Renal cortical epithelial cell (primary cell): ENCODE measurements around the gene LARP4. TPM values are rescaled to one million over a fixed set of nuclear protein-coding genes. Genes with fewer than 3 reads are reported as not detected.
"Not testable (repeated sequence)": the region's sequence is repeated elsewhere in the genome, so short reads cannot be mapped to it uniquely, and the experiment has no call there.

ENCODE experiments used
- DNase-seq: peaks from one replicate; pipeline ENCODE4 v3.0.0-alpha.2; 2011; ENCODE audit warnings: low read depth
- total RNA-seq: library from RNA; depleted of rRNA; stranded (reverse); fragments of >200 nt; gene quantifications from 2 replicates; pipeline ENCODE4 v1.2.3, GENCODE V29; 2014

The LARP4 gene
- total RNA-seq, 1 donor from 2014 or later, result 61.2 TPM

DNA sequence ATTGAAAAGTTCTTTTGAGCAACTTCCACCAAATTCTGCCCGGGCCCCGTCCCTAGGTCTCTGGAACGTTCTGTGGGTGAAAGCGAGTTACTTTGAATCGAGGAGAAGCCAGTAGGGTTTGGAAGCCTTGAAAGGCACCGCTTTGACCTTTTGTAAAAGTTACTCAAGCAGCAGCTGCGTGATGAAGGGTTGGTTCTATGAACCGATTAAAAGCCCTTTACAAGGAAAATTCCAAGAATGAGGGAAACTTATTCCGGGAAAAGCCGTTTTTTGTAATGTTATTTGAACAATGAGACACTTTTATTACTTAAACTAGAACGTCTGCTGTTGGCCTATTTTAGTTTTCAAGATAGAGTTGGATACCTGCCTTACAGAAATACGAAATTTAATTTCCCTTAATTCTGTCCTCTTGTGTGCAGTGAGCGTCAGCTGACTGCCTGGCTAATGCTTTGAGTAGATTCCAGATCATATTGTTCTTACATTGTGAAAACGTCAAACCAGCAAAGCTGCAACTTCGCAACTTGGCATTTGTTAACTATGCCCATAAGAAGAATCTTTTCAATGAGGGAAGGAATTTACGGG, 906 bp downstream of the LARP4 start:
- DNase-seq, result peak; percentile 58

DNA sequence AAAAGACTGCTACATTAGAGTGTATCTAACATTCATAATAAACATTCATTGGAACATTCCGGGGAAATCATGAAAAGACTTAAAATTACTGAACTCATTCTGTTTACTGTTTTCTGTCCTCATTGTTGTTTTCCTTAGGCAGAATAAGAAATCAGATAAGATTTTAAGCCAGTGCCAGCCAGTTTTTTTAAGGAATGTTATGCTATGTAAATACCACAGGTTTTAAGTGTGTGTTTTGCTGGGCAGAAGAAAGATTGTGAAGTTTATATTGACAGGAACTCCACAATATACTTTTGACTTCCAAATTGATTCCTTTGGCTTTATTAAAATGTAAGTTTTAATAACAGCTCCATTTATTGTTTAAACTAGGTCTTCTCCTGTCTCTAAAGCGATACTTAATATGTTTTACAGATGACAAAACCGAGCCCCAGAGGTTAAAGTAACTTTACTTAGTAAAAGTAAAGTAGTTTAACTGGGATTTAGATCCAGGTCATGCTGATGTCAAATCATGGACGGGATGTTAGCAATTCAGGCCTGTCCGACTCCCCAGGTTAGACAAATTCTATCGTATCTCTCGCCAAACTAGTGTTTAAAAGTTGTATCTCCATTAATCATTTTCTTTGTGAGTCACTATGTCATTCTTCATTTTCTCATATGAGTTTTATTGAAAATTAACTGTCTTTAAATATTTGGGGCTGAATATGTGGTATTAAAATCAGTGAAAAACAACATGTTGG, 1.7 kb downstream of the LARP4 start:
- no peak for DNase-seq

DNA sequence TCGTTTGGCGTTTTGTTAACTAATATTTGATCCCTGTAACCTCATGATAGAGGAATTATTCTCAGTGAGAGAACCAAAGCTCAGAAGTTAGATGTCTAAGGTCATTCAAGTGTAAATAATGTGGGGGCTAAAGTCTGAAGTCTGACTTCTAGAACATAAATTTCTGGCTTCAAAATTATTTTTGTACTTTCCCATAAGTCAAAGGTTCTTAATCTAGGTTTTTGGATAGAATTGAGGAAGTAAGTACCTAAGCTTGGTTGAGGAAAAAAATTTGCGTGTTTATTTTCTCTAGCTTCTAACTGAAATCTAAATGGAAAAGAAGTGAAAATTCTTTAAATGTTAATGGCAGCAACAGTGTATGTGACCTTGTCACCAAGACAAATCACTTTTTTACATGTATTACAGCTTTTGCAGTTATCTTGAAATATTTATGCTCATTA, 2.3 kb downstream of the LARP4 start:
- no peak for DNase-seq

DNA sequence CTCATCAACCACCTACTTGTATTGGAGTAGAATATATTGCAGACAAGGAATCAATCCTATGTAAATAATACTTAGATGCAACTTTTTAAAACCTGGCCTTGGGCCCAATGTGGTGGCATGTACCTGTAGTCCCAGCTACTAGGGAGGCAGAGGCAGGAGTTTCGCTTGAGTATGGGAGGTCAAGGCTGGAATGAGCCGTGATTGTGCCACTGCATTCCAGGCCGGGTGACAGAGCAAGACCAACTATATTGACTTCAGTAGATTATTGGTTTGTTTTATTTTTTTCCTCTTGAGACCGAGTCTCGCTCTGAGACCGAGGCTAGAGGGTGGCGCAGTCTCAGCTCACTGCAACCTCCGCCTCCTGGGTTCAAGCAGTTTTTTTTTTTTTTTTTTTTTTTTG, 3.6 kb downstream of the LARP4 start:
- DNase-seq, result no peak

DNA sequence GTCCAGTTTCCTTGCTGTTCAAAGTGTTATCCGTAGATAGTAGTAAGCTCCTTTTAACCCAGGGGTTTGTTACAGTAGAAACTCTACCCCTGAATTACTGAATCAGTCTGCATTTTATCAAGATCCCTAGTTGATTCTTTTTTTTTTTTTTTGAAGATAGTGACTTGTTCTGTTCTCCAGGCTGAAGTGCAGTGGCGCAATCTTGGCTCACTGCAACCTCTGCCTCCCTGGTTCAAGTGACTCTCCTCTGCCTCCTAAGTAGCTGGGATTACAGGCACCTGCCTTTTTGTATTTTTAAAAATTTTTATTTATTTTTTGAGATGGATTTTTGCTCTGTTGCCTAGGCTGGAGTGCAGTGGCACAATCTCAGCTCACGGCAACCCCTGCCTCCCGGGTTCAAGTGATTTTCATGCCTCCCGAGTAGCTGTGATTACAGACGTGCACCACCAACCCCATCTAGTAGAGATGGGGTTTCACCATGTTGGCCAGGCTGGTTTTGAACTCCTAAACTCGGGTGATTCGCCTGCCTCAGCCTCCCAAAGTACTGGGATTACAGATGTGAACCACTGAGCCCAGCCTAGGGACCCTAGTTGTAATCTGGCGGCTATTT, 10.5 kb downstream of the LARP4 start:
- DNase-seq, result peak; percentile 40

DNA sequence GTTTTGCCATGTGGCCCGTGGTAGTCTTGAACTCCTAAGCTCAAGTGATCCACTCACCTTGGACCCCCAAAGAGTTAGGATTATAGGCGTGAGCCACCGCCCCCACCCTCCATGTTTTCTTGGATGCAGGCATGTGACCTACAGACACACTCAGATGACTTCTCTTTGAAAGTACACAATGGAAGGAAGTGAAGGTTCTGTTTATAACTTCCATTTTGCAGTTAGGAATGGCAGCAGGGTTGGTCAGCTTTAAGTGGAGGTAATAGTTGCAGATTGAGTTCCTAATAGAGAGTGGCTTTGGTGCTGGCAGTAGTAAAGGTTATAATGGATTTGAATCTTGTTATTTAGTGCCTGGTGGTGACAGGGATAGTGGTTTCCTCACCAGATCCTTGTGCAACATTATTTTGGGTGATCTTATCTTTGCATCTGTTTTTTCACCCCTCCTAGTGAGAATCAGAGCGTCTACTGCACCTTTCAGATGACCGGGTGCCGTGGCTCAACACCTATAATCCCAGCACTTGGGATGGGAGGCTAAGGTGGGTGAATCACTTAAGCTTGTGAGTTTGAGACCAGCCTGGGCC, 15.3 kb downstream of the LARP4 start:
- no peak for DNase-seq

DNA sequence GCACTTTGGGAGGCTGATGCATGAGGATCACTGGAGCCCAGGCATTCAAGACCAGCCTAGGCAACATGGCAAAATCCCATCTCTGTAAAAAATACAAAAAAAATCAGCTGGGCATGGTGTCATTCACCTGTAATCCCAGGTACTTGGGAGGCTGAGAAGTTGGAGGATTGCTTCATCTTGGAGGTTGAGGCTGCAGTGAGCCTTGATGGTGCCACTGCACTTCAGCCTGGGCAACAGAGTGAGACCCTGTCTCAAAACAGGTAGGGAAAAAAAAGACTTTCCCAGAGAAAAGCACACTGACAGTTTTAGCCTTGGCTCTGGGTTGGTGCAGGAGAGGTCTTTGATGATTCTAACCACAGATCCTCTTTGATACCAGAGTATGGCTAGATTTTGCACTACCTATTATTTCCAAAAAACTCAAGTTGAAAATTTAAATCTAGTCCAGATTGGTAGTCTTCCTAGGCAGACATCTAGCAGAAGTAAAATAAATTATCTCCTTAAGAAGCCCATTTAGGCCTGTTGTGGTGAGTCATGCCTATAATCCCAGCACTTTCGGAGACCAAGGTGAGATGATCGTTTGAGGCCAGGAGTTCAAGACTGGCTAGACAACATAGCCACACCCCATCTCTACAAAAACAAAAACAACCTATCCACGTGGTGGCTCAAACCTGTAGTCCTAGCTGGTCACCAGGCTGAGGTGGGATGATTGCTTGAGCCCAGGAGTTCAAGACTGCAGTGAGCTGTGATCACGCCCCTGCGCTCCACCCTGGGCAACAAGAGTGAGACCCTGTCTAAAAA, 18.6 kb downstream of the LARP4 start:
- DNase-seq, result peak; percentile 31

DNA sequence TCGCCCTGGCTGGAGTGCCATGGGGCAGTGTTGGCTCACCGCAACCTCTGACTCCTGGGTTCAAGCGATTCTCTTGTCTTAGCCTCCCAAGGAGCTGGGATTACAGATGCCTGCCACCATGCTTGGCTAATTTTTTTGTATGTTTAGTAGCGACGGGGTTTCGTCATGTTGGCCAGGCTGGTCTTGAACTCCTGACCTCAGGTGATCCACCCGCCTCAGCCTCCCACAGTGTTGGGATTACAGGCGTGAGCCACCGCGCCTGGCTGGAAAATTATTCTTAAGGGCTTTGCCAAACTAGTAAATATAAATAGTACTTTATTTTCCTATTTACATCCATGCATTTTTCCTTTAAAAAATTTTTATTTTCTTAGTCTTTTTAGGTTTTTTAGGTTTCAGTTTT, 22.2 kb downstream of the LARP4 start:
- DNase-seq, result not testable (repeated sequence)

DNA sequence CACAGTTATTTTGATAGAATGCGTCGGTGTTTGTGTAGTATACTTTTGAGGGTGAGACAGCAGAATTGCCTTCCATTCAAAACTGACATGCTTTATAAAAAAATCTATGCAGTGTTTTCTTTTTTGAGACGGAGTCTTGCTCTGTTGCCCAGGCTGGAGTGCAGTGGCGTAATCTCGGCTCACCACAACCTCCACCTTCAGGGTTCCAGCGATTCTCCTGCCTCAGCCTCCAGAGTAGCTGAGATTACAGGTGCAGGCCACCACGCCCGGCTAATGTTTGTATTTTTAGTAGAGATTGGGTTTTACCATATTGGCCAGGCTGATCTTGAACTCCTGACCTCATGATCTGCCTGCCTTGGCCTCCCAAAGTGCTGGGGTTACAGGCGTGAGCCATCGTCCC, 22.7 kb downstream of the LARP4 start:
- DNase-seq, result not testable (repeated sequence)

DNA sequence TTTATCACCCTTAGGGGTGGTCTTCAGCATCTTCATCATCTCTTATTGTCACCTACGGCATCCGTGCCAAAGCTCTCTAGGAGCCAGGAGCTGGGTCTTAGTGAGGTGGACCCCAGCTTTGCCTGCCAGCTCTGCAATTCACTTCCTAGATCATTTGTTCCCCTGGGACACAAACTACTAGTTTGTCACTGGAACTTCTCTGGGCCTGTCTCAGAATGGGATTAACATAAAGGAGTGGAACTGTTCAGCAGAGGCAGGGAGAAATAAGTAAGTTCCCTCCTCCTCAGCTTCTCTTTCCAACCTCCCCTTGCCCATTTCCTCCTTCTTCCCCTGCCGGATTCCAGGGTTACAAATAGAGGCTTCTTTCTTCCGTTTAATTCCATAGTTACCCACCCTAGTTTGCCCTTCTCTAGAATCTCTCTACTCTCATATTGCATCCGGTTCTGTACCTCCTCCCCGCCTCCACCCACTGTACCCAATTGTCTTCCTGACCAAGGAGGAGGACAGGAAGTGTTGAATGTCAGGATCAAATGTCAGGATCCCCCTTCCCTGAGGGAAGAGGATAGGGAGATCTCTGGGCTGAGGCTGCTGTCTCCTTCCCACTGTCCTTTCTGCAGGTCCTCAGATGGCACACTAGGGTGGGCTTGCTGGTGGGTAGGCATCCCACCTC, 25.0 kb downstream of the LARP4 start:
- no peak for DNase-seq

DNA sequence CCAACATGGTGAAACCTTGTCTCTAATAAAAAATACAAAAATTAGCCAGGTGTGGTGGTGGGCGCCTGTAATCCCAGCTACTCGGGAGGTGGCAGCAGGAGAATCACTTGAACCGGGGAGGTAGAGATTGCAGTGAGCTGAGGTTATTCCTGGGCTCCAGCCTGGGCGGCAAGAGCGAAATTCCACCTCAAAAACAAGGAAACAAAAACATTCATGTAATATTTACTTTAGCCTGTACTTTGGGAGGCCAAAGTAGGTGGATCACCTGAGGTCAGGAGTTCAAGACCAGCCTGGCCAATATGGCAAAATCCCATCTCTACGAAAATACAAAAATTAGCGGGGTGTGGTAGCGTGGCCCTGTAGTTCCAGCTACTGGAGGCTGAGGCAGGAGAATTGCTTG, 31.0 kb downstream of the LARP4 start:
- DNase-seq, result not testable (repeated sequence)

DNA sequence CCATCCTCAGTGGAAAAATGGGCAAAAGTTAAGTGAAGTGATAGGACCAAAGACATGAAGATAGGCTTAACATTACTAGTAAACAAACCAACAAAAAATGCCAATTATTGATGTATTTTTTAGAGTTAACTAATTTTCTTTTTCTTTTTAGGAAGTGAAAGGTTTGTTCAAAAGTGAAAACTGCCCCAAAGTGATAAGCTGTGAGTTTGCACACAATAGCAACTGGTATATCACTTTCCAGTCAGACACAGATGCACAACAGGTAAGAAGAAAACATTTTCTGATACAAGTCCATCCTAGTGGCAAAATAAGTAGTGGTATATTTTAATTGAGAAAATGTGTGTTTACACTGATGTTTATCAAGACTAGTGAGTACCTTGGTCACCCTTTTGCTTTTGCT, 39.6 kb downstream of the LARP4 start:
- no peak for DNase-seq

DNA sequence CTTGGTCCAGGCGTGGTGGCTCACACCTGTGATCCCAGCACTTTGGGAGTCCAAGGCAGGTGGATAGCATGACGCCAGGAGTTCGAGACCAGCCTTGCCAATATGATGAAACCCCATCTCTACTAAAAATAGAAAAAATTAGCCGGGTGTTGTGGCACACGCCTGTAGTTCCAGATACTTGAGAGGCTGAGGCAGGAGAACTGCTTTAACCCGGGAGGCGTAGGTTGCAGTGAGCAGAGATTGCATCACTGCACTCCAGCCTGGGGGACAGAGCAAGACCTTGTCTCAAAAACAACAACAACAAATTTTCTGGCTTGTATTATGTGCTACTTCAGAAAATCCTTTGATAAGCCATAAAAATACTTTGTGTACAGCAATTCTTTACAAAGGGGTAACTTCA, 41.1 kb downstream of the LARP4 start:
- DNase-seq, result no peak

DNA sequence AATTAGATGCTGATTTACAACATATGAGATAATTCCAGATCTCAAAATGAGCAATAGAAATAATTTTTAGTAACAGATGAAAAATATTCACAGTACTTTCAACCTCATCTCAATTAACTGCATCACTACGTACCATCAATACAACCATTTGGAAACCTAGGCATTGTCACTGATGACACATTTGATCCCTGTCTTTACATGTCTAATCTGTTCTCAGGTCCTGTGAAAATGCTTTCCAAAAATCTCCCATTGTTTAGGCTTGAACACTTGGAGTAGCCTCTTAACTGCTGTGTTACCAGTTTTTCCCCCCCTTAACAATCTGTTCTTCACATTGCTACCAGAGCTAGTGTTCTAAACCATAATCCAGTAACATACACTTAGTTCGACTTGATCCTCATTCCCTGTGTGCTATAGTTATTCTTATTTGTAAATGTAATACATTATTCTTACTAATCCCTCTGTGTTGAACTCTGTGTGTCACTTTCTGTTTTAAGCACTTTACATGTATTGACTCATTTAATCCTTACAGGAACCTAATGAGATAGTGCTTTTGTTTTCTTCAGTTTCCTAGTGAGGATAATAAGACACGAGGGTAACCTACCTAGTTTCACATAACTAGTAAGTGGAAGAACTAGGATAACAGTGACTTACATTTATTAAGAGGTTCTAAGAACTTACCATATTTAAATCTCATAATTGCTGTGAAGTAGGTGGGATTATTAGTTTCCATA, 41.7 kb downstream of the LARP4 start:
- DNase-seq, result no peak

DNA sequence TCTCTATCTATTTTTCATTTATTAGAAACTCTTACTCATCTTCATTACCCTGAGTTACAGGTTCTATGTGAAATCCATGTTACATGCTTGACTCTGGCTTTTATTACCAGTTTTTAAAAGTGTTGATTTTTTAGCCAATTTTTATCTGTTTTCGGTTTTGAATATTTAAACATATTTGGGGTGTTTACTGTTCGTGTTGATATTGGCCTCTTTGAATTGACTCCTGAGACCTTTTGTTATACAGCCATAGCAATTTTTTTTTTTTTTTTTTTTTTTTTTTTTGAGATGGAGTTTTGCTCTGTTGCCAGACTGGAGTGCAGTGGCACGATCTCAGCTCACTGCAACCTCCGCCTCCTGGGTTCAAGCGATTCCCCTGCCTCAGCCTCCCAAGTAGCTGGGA, 49.0 kb downstream of the LARP4 start:
- DNase-seq, result not testable (repeated sequence)

DNA sequence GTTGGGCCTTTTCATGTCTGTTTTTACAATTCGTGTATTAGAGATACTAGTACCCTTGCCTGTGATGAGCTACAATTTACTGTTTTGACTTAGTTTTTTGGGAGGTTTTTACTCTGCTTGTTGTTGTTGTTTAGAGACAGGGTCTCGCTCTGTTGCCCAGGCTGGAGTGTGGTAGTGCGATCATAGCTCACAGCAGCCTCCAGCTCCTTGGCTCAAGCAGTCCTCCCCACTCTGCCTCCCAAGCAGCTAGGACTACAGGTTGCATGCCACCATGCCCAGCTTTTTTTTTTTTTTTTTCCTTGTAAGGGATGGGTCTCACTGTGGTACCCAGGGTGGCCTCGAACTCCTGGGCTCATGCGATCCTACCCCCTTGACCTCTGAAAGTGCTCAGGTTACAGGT, 52.1 kb downstream of the LARP4 start:
- DNase-seq, result no peak

DNA sequence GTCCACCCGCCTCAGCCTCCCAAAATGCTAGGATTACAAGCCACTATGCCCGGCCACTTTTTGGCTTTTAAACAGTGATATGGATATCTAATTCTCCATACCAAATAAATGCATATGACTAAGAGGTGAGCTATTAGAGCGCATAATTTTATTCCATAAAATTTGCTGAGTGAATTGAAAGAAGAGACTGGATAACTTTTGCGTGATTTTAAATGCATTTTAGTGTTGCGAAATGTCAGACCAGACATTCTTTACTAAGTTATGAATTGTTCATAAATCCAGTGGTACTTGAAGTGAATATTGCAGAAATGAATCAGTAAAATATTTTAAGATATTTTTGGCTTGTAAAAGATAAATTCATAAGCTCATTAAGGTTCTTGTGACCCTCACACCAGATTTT, 53.2 kb downstream of the LARP4 start:
- DNase-seq, result no peak

DNA sequence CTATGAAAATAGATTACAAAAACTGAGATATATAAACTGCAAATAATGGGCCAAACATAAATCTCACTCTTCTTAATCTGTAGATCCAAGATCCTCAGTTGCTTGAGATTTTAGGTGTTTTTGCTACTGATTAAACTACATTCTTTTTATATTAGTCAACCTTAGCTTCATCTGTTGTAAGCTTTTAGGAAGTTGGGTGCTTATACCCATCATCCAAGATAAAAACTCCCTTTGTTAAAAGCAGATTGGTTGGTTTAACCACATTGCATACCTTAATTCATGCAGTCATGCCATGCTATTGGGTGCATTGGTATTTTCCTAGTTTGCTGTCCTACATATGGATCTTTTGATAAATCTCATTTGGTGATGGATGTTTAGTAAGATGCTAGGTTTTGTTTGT, 57.9 kb downstream of the LARP4 start:
- peak; percentile 18 for DNase-seq

DNA sequence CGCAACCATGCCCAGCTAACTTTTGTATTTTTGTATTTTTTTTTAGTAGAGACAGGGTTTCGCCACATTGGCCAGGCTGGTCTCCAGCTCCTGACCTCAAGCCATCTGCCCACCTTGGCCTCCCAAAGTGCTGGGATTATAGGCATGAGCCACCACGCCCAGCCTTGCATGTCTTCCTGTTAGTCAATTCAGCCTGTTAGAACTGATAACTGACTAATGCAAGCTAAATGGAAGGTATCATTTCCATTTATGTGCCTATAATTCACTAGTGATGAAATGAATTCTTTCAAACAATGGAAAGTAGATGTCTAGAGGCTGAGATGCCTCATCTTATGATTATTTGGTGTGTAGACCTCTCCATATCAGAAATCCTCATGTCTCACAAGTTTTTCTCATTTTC, 66.8 kb downstream of the LARP4 start:
- no peak for DNase-seq

DNA sequence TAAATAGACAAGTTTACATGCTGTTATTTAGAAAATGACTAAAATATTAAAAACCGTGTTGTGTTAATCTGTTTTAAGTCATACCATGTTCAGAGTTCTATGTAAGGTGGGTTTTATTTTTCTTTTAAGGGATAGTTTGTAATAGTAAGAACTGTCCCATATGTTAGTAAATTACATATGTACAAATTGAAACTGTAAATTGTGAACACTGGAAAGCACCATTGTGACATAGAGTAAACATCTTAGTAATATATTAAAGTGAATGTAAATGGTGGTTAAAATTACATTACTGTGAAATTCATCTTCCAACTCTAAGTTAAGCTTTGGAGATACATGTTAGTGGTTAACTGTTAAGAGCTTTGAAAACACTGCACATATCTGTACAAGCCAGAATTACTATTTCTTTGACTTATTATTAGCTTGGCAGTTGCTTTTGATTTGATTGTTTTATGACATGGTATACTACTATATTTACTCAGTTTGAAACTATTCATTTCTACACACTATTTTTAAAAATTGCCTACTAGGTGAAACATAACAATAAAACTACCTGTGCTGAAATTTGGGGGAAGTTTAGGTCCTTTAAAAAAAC, 76.7 kb downstream of the LARP4 start:
- DNase-seq, result no peak
